ENCODE results near the gene HOXD10. TPM values are rescaled to one million over a fixed set of nuclear protein-coding genes. Genes with fewer than 3 reads are reported as not detected.
A peak's percentile ranks its signal among the peaks of the same experiment; 100 is the strongest.

Gene HOXD10
- total and polyA plus RNA-seq, 9 of the 15 experiments (the other 6 are each of a cell fraction or from before 2014, with no cell fraction given), result not detected

GRCh38 chr2:176128982-176129796 lies 12.6 kb downstream of the HOXD10 start, which contains the start of gene HOXD8:
Gene HOXD8 (plus strand): TSS chr2:176129705. CDS start chr2:176130367, 662 bp downstream.
- DNase-seq (ENCODE audit: extremely low read depth in 1 of 4, low spot score in 3 of 4), result peak; percentile 26 to 41 (median 32)
- Histone ChIP-seq H3K9me3 (replicated peaks; ENCODE audit: control insufficient read depth, insufficient read depth, low read depth, low read length) (no peaks in the 10 kb centered on the region), H4K20me1 (replicated peaks; ENCODE audit: control insufficient read depth, insufficient read depth, low read length) (0 out of 2 replicates have a peak, but pooled peaks cover 8% of the 10 kb centered on the region), H3K4me2 (ENCODE audit: insufficient read depth, low read length) (peak within 1 kb of the TSS; percentile 29), H3K4me1 (replicated peaks in 1 of 2; ENCODE audit: control insufficient read depth in 2 of 2, insufficient read depth in 2 of 2, low read length in 2 of 2) (peaks cover 0 to 21% of the 10 kb centered on the region in 2 experiments; a peak in 2 of 5 replicates), H2AFZ (ENCODE audit: low read depth, low read length) (peak within 1 kb of the TSS; percentile 28; the same call in 1 of the 2 replicates), H3K27ac (ENCODE audit: extremely low read depth, low read depth, low read length) (no peak within 1 kb of the TSS), H3K9ac (ENCODE audit: insufficient read depth in 1 of 2, low read depth in 2 of 2, low read length in 2 of 2) (peak within 1 kb of the TSS in 1 of 2 experiments; percentile 62; a peak in 2 of 4 replicates), H3K9me1 (ENCODE audit: control insufficient read depth, insufficient read depth, low read length) (no peaks in the 10 kb centered on the region), H3K36me3 (ENCODE audit: control insufficient read depth, insufficient read depth, low read length) (no peaks in the 10 kb centered on the region), H3K27me3 (ENCODE audit: control insufficient read depth in 2 of 2, insufficient read depth in 2 of 2, low read length in 2 of 2) (peaks cover 56 to 67% of the 10 kb centered on the region in 2 experiments), H3K4me3 (peak within 1 kb of the TSS; percentile 27), H3K79me2 (ENCODE audit: control insufficient read depth, insufficient read depth, low read length) (no peaks in the 10 kb centered on the region)
- ATAC-seq, result no peak
- in situ Hi-C loops (cut with MboI) (loop anchor here (5.0 to 25.0 kb wide), 4 partner anchors 508 to 1633 kb away; no protein-coding TSS in a partner anchor), intact Hi-C loops (cut with micrococcal nuclease) (loop anchor here (5.0 kb wide), 2 partner anchors 423 to 683 kb away; no protein-coding TSS in a partner anchor)
- POLR2A ChIA-PET, result interaction anchor here (0.7 kb wide), 2 partner anchors 300 to 331 kb away, joined by 3 read pairs; no protein-coding TSS in a partner anchor
- no peak for FAIRE-seq
- CTCF ChIA-PET (ENCODE audit: low intra/inter-chr PET ratio), result interaction anchor here (1.2 to 2.5 kb wide), 2 partner anchors 685 to 1019 kb away, joined by 5 to 18 read pairs; no protein-coding TSS in a partner anchor
- 16% methylated on average over 64 of the region's 64 CpGs for WGBS (ENCODE audit: insufficient coverage, low coverage, missing lambda C conversion rate)
- TF ChIP-seq SMARCA5 (IDR thresholded peaks at IDR 0.05) (no peak), NCOR1 (IDR thresholded peaks at IDR 0.05) (no peak), FOXP4 (CRISPR knock-in tag; IDR thresholded peaks at IDR 0.05; ENCODE audit: borderline replicate concordance) (no peak), TARDBP (IDR thresholded peaks at IDR 0.05) (no peak), ELK3 (CRISPR knock-in tag; IDR thresholded peaks at IDR 0.05) (no peak), CREBBP (IDR thresholded peaks at IDR 0.05; ENCODE audit: low read depth, low read length) (no peak), CHD2 (IDR thresholded peaks at IDR 0.05; ENCODE audit: low read depth, low read length) (0 out of 2 replicates have a peak, but pooled peaks have one; percentile 18), PCBP1 (IDR thresholded peaks at IDR 0.05; ENCODE audit: low read depth, low read length, poor library complexity, severe bottlenecking) (peak; percentile 64), EZH2 (IDR thresholded peaks at IDR 0.05; ENCODE audit: borderline replicate concordance, low read depth, low read length) (peak; percentile 74; the same call in 1 of the 2 replicates), GMEB1 (CRISPR knock-in tag; IDR thresholded peaks at IDR 0.05) (peak; percentile 39; the same call in 1 of the 2 replicates)
- no TSS peak for BruUV-seq (replicated peaks)
